Stimulated activated naive CD8-positive, alpha-beta T cell treated with anti-CD3 and anti-CD28 coated beads, Interleukin-15, Interleukin-2, amounts not matched to agents 100 U/mL and 50 U/mL, for 24 hours (primary cell): Measurements from ENCODE around the gene WTAP.
"Not testable (repeated sequence)": the region's sequence is repeated elsewhere in the genome, so short reads cannot be mapped to it uniquely, and the experiment has no call there.

ENCODE experiments used
- ATAC-seq: fragments of 150-1000 bp; cut with Tn5 transposase; one replicate; pipeline ENCODE4 v1.10.0; 2021
- DNase-seq: peaks from one replicate; pipeline ENCODE4 v3.0.0; 2021

Gene WTAP

DNA sequence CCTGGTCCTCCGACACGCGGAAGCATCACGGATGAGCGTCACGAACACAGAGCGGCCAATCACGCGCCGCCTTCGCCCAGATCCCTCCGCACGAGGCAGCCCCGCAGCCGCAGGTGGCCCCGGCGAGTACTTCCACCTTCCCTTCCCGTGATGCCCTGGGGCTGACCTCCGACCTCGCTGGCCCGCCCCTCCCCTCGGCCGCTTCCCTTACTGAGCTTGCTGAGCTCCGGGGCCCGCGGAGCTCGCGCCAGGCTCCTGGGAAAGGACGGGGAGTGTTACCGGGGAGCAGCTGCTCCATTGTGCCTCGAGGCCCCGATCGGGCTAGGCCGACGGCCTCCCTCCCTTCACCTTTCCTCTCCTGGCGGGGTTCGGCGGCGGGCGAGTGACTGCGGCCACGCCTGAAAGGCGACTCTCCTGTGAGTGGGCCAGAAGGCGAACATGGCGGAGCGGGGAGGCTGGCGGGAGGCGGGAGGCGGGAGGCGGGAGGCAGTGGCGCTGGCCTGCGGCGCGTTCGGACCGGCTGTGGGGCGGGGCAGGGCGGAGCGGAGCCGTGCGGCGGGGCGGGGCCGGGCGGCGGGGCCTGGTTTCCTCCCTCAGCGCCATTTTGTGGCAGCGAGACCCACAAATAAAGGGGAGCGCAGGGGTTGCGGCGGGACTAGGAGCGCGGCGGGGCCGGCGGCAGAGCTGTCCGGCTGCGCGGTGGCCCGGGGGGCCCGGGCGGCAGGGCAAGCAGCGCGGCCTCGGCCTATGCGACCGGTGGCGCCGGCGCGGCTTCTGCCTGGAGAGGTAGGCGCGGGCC lies at the start of gene WTAP:
TSS of gene WTAP (plus strand) at position 589 of the 799 bp plus-strand sequence. CDS start 8,760 bp downstream, outside the sequence.
- ATAC-seq (peak; percentile 93), DNase-seq (peak; percentile 96)

DNA sequence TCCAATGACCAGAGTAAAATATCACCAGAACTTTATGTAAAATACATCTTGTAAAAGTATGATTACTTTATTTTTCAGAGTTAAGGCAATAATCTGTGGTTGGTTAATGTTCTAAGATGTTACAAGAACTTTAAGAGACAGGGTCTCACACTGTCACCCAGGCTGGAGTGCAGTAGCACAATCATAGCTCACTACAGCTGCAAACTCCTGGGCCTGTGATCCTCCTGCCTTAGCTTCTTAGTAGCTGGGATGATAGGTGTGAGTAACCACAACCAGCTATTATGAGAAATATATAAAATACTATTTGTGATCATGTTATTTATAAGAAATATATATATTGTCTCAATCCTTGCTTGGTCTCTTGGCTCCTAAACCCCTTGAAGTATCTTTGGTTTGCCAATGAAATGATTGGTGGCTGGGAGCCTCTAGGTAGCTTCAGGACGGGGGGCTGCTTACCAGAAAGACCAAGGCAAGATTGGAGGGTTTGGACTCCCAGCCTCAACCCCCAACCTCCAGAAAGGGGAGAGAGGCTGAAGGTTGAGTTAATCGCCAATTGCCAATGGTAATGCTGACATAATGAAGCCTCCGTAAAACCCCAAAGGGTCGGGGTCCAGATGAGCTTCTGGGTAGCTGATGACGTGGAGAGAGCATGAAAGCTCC lies 49.7 kb upstream of the WTAP start:
- ATAC-seq (no peak), DNase-seq (no peak)

- DNase-seq (no peak), ATAC-seq (no peak)
Observed at GRCh38 chr6:159678574-159678973, 48.7 kb upstream of the WTAP start.

GRCh38 chr6:159679091-159680077 lies 47.9 kb upstream of the WTAP start:
- peak; percentile 82 for ATAC-seq
- peak; percentile 34 for DNase-seq

DNA sequence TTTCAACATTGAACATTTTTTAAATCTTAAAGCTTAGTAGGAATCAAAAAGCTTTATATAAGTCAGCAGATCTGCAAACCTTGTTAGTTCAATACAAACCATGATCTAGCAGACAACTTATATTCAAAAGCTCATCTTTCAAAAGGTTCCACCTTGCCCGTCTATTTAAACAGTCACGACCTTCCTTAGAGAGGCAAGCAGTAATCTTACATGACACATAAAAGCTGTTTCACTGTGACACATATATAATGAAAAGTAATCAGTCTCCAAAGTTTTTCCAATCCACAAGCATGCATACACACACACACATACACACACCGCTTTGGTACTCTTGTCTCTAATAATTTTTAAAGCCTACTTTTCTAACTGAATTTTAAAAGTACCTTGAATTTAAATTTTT lies 47.2 kb upstream of the WTAP start:
- DNase-seq (no peak), ATAC-seq (peak; percentile 70)

DNA sequence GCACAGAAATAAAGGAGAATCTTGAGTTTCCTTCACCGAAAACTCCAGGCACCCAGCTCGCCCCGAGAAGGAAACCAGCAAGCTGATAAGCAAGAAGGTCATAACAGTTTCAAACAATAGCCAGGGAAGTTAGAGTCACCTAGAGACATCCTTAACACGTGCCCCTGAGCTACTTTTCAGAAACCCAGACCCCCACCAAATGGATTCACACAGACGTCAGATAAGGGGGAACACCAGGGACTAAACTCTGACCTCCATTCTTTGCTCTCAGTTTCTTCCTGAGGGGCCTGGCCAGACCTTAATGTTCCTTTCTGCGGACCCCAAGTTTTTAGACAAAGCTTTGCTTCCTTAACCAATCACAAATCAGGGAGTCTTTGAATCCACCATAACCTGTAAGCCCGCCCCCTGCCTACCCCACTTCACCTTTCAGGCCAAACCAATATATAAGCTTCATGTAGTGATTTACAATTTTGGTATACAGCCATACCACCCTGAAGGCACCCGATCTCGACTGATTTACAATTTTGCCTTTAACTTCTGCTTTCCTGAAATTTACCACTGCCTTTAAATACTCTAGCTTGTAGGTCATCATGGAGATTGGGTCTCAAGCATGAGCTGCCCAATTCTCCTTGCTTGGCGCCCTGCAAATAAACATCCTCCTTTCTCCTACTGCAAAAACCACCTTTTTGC lies 46.0 kb upstream of the WTAP start:
- DNase-seq: no peak
- ATAC-seq: no peak

DNA sequence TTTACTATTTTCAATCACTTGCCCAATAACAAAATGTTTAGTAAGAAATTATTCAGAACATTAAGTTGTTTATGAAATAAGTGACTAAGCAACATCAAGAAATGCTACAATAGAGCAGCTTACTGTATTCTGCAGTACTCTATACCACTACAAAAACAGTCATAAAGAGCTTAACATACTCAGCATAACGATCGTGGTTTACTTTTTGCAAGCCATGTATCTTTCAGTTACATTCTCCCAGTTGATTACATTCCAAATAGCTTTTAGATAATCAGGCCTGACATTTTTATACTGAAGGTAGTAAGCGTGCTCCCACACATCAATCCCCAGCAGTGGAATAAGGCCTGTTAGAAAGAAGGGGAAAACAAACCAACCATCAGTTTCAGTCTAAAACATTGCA lies 45.0 kb upstream of the WTAP start:
- DNase-seq: no peak
- no peak for ATAC-seq

GRCh38 chr6:159682810-159683209 lies 44.5 kb upstream of the WTAP start:
- no peak for ATAC-seq
- no peak for DNase-seq

DNA sequence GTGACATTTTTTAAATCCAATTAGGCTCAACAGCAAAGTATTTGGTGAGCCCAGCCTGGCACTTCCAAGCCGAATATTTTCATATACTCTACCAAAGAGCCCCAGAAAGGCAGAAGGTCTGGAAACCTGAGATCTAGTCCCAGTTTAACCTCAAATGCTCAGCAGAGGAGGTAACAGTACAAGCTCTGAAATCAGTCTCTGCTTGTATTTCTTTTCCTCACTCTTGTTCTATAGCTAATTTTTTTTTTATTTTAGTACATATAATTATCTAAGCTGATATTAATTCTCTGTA lies 43.3 kb upstream of the WTAP start:
- ATAC-seq: no peak

GRCh38 chr6:159686040-159686439 lies 41.3 kb upstream of the WTAP start:
- ATAC-seq (no peak), DNase-seq (no peak)

More for the DNA sequence above, 43.3 kb upstream of the WTAP start:
- DNase-seq: no peak

DNA sequence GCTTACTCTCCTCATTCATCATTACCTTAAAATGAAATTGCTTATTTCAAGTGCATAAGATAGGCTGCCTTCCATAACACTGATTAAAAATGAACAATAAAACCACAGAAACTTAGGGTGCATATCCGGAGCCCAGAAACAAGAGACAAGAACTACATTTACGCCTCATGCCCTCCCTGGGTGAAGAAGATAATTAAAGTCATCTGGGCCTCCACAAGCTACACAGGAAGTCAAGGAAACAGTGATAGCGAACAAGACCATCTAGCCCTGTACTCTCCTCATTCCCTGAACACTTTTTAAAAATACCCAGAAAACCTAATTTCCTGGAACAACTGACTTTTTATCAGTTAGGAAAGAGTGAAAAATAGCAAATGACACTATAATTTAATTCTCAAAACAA lies 40.6 kb upstream of the WTAP start:
- ATAC-seq: no peak
- DNase-seq: no peak

DNA sequence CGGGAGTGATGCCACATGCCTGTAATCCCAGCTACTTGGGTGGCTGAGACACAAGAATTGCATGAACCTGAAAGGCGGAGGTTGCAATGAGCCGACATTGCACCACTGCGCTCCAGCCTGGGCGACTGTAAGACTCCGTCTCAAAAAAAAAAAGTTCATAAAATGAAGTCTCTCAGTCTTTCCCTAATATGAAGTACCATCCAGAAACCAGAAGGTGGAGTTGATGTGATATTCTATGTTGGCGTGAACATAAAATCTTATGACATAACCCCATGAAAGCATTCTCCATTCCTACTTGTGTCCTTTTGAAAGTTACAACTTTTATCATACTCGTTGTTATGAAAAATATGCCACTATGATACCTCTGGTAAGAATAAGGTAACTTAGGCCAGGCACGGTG lies 40.0 kb upstream of the WTAP start:
- DNase-seq (no peak), ATAC-seq (no peak)

DNA sequence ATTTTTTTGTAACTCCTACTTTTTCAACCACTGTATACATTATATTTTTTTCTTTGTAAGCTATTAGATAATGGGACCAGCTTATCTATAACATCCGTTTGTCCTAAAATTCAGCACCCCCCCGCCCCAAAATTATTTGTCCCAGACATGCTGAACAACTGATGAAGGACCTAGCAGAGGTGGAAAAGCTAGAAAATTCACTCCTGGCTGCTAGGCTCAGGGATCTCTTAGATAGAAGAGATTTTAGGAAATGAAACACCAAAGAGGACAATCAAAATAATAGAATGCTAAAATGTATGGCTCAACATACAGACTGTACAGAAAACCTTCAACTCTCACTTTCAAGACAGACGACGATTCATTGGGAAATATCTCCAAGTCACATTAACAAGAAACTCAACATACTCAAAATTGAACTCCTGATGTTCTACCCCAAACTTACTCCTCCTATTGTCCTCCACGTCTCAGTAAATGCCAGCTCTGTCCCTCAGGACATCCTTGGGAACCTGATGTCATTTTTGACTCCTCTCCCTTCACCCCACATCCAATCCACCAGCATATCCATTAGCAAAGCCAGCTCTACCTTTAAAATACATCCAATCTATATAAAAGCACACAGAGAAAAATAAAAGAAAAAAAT lies 38.9 kb upstream of the WTAP start:
- DNase-seq: no peak

DNA sequence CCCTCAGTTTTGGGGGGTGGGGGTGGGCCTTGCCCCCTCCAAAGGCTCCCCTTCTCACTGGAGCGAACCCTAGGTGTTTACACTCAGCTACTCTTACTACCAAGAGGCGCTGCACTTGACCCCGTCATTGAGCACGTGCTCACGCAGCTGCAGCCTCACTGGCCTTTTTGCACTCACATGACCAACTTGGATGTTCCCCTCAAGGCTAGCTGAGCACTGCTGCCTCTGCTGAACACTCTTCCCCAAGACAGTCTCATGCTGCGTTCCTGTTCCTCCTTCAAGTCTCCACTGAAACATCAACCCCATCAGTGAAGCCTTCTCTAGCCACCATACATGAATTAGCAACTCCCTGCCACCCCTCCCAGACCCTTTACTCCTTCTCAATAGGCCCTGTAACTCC lies 38.3 kb upstream of the WTAP start:
- ATAC-seq: no peak
- DNase-seq: no peak

More for the DNA sequence above, 38.9 kb upstream of the WTAP start:
- ATAC-seq: no peak

DNA sequence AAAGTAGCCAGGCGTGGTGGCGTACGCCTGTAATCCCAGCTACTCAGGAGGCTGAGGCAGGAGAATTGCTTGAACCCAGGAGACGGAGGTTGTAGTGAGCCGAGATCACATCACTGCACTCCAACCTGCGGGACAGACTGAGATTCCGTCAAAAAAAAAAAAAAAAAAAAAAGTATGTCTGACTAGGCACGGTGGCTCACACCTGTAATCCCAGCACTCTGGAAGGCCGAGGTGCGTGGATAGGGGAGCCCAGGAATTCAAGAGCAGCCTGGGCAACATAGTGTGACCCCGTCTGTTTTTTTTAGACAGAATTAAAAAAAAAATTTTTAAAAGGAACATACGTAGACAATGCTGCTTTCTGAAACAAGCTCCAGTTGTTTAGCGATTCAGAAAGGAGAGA lies 37.2 kb upstream of the WTAP start:
- ATAC-seq, DNase-seq: not testable (repeated sequence)

DNA sequence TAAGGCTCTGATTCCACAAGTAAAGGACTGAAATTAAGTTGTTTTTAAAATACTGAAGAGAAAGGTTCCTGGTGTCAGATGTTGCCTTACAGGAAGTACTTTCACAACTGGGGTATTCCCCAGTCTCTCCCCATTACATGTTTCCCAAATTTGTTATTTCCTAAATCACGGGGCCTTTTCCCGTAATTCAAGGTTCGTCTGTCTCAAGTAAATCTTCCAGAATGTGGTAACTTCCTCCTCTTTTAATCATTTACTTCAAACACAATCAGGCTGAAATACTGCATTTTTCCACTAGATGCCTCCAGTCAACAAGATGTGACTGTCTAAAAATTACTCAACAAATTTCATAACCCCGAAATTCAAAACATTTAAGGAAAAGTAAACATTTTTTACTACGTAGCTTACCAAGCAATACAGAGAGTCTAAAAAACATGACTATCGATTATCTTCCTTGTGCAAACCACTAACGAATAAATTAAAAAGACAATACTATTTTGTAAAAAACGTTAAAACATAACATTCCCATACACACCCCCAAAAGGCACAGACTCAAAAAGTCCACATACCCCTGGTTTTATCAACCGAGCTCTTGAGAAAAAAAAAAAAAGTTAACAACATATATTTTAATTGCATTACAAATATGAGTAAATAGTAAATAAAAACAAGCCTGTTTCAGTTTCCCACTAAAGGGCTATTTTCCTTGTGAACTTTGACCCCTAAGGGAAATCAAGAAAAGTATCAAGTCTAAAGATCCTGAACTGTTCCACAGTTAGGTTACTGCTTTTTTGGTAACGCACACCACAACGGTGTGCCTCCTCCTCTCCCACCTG lies 36.0 kb upstream of the WTAP start:
- no peak for ATAC-seq
- DNase-seq: no peak

DNA sequence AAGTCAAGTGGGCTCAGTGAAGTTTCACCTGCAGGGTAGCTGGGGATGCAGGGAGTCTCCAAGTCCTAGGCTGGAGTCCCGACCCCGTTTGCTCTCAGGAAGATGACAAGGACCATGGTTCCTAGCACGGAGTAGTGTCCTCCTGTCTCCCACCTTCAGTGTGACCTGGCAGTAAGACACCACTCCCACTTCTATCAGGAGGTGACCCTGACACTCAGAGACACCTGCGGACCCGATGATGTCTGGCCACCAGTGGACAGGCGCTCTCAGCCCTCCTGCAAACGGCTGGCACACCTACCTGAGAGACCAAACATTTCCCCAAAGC lies 35.4 kb upstream of the WTAP start:
- DNase-seq (no peak), ATAC-seq (no peak)

- peak; percentile 47 for ATAC-seq
- DNase-seq: peak; percentile 67
Observed at GRCh38 chr6:159692303-159693127, 34.8 kb upstream of the WTAP start.

DNA sequence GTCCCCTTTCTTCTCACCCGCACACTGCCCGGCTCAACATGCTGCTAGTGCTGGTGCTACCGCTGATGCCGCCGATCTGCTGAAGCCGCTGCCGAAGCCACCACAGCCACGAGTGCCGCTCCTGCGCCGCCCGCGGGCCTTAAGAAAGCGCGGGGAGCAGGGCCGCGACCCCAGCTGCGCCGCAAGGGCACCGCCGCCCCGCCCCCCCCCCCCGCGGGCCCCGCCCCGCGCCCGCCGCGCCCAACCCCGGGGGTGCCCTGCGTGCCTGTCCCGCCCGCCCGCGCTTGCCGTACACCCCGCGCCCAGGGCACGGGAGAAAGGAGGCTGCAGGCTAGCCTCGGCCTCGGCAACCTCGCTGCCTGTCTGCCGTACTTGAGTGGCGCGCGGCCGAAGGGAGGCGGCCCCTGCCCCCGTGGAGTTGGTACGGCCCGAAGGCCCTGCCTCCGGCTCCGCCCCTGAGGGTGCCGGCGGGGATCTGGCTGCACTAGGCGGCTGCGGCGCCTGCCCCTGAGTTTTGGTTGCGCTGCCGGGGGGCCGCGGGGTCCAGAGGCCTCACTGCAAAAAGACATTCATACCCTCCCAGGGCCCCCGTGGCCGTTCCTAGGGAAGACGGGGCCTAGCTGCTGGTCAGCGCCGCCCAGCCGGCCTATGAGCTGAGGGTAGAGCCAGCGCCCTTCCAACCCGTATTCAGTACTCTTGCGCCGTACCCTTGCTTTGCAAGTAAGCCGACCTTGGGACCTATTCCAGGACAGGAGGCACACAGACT lies 34.0 kb upstream of the WTAP start, which contains the start of gene SOD2:
TSS of gene SOD2 (minus strand) at position 114 of the 766 bp plus-strand sequence. CDS start at position 40, 74 bp downstream.
- ATAC-seq: peak; percentile 82
- DNase-seq: peak; percentile 88
